ENCODE measurements around the gene EML4. TPM values are rescaled to one million over a fixed set of nuclear protein-coding genes. Genes with fewer than 3 reads are reported as not detected.

EML4 gene
- total and polyA plus RNA-seq, 8 donors = 12.5 to 44.0 (median 33.2) TPM

GRCh38 chr2:42225573-42225972, 56.4 kb downstream of the EML4 start:
- H3K27me3 ChIP-seq = no peaks in the 10 kb centered on the region
- no peaks in the 10 kb centered on the region for H3K36me3 ChIP-seq
- no peak overlapping the region for H3K27ac ChIP-seq
- TF ChIP-seq CTCF (IDR thresholded peaks at IDR 0.05) = no peak
- H3K4me3 ChIP-seq = no peak overlapping the region
- DNase-seq (no peak), FAIRE-seq (no peak), ATAC-seq (no peak)
- H3K9me3 ChIP-seq = no peaks in the 10 kb centered on the region
- H3K4me1 ChIP-seq = peaks cover 14 to 30% (median 29%) of the 10 kb centered on the region in 3 donors
- intact Hi-C loops (cut with DNase I) = no loop called here
- WGBS, 2 donors = 64 to 77% methylated on average over 1 of the region's 1 CpG

- TF ChIP-seq CTCF (IDR thresholded peaks at IDR 0.05) = no peak
- WGBS, 2 donors = 74 to 81% methylated on average over 2 of the region's 2 CpGs
- intact Hi-C loops (cut with DNase I) = no loop called here
- Histone ChIP-seq H3K9me3 (no peaks in the 10 kb centered on the region), H3K36me3 (no peaks in the 10 kb centered on the region), H3K4me3 (no peak overlapping the region), H3K27ac (no peak overlapping the region), H3K4me1 (peaks cover 14 to 24% (median 21%) of the 10 kb centered on the region in 3 donors), H3K27me3 (no peaks in the 10 kb centered on the region)
- ATAC-seq = no peak
- FAIRE-seq = no peak
- DNase-seq = no peak
Observed at GRCh38 chr2:42227491-42227890, 58.3 kb downstream of the EML4 start.

- no peak overlapping the region for H3K27ac ChIP-seq
- no peak for DNase-seq
- FAIRE-seq = no peak
- no peaks in the 10 kb centered on the region for H3K9me3 ChIP-seq
- H3K4me1 ChIP-seq = peaks cover 11 to 22% (median 17%) of the 10 kb centered on the region in 3 donors
- no peak for ATAC-seq
- WGBS, 2 donors = 69 to 88% methylated on average over 1 of the region's 1 CpG
- H3K4me3 ChIP-seq = no peak overlapping the region
- intact Hi-C loops (cut with DNase I) = no loop called here
- TF ChIP-seq CTCF (IDR thresholded peaks at IDR 0.05) = no peak
- no peaks in the 10 kb centered on the region for H3K36me3 ChIP-seq
- H3K27me3 ChIP-seq = no peaks in the 10 kb centered on the region
Observed at GRCh38 chr2:42228101-42228500, 58.9 kb downstream of the EML4 start.

GRCh38 chr2:42229949-42230348, 60.8 kb downstream of the EML4 start:
- FAIRE-seq = no peak
- no peaks in the 10 kb centered on the region for H3K27me3 ChIP-seq
- H3K9me3 ChIP-seq = no peaks in the 10 kb centered on the region
- H3K4me1 ChIP-seq = peaks cover 0 to 12% (median 11%) of the 10 kb centered on the region in 3 donors
- no peak for ATAC-seq
- no peaks in the 10 kb centered on the region for H3K36me3 ChIP-seq
- WGBS, 2 donors = 93 to 98% methylated on average over 2 of the region's 2 CpGs
- no peak for TF ChIP-seq CTCF (IDR thresholded peaks at IDR 0.05)
- intact Hi-C loops (cut with DNase I) = loop anchor here in 1 of 3 donors (5.0 kb wide), 1 partner anchor 133 kb away; no protein-coding TSS in a partner anchor
- no peak overlapping the region for H3K27ac ChIP-seq
- H3K4me3 ChIP-seq = no peak overlapping the region
- no peak for DNase-seq

GRCh38 chr2:42230891-42231290, 61.7 kb downstream of the EML4 start:
- no peaks in the 10 kb centered on the region for H3K27me3 ChIP-seq
- H3K36me3 ChIP-seq = no peaks in the 10 kb centered on the region
- peaks cover 0 to 11% (median 9%) of the 10 kb centered on the region in 3 donors for H3K4me1 ChIP-seq
- no peak overlapping the region for H3K27ac ChIP-seq
- intact Hi-C loops (cut with DNase I) = loop anchor here in 1 of 3 donors (5.0 kb wide), 1 partner anchor 134 kb away; no protein-coding TSS in a partner anchor
- FAIRE-seq (no peak), ATAC-seq (no peak), DNase-seq (no peak)
- TF ChIP-seq CTCF (IDR thresholded peaks at IDR 0.05) = no peak
- 86 to 95% methylated on average over 3 of the region's 3 CpGs for WGBS, 2 donors
- H3K9me3 ChIP-seq = no peaks in the 10 kb centered on the region
- H3K4me3 ChIP-seq = no peak overlapping the region
